Naive thymus-derived CD4-positive, alpha-beta T cell (primary cell): ENCODE data around the gene CCNYL1. TPM values are rescaled to one million over a fixed set of nuclear protein-coding genes. Genes with fewer than 3 reads are reported as not detected.

Source experiments
- ATAC-seq: fragments of 150-1000 bp; cut with Tn5 transposase; 2 replicates; pipeline ENCODE4 v1.10.0; 2021; ENCODE audit warnings: mild to moderate bottlenecking, moderate library complexity
- CTCF ChIA-PET: fragments of 350-600 bp; sonication (Branson Sonifier 250); formaldehyde crosslinking; loops from one replicate; lab custom pipeline; 2021; ENCODE audit warnings: antibody characterized with exemption; lab: Charles Lee
- POLR2A ChIA-PET: fragments of 350-600 bp; sonication (Branson Sonifier 250); formaldehyde crosslinking; loops from one replicate; lab custom pipeline; 2021; ENCODE audit warnings: antibody characterized with exemption, inconsistent platforms; lab: Charles Lee
- DNase-seq, 9 donors: peaks; one replicate each; pipeline versions ENCODE4 v3.0.0 to v3.0.0-alpha.2; 2020 to 2022; ENCODE audit warnings: mixed read lengths in 1 of 9
- H3K27ac ChIP-seq: one replicate; pipeline ENCODE4 v1.7.0; 2013; ENCODE audit warnings: mild to moderate bottlenecking, low read depth, low read length, moderate library complexity
- H3K27me3 ChIP-seq, 2 donors: one replicate each; pipeline ENCODE4 v1.7.0; 2013; ENCODE audit warnings: low read length in 2 of 2, mild to moderate bottlenecking in 2 of 2, moderate library complexity in 2 of 2; ENCODE audit not compliant: control insufficient read depth in 2 of 2, insufficient read depth in 2 of 2
- H3K36me3 ChIP-seq, 3 experiments: 1 replicate in 2 of 3; 2 replicates in 1 of 3; pipeline ENCODE4 v1.7.0; 2013; ENCODE audit warnings: low read length in 3 of 3, mild to moderate bottlenecking in 3 of 3, moderate library complexity in 1 of 3; ENCODE audit not compliant: insufficient read depth in 3 of 3, control insufficient read depth in 2 of 3
- H3K4me1 ChIP-seq, 2 donors: one replicate each; pipeline ENCODE4 v1.7.0; 2013; ENCODE audit warnings: low read length in 2 of 2, mild to moderate bottlenecking in 2 of 2, moderate library complexity in 1 of 2; ENCODE audit not compliant: control insufficient read depth in 2 of 2, insufficient read depth in 2 of 2
- H3K4me3 ChIP-seq: 2 replicates; pipeline ENCODE4 v1.7.0; 2013; ENCODE audit warnings: mild to moderate bottlenecking, low read length
- H3K9me3 ChIP-seq, 3 experiments: 1 replicate in 2 of 3; 2 replicates in 1 of 3; pipeline ENCODE4 v1.7.0; 2013; ENCODE audit warnings: low read length in 3 of 3; ENCODE audit not compliant: control insufficient read depth in 2 of 3
- H3K27ac Mint-ChIP-seq, 9 donors: one replicate each; pipeline ENCODE4 v1.8.0; 2020 to 2022; ENCODE audit warnings: mixed read lengths in 9 of 9, mild to moderate bottlenecking in 8 of 9, moderate library complexity in 5 of 9, inconsistent platforms in 2 of 9
- H3K27me3 Mint-ChIP-seq, 5 donors: one replicate each; pipeline ENCODE4 v1.8.0; 2021 to 2022; ENCODE audit warnings: mixed read lengths in 5 of 5, mild to moderate bottlenecking in 1 of 5
- H3K36me3 Mint-ChIP-seq, 5 donors: one replicate each; pipeline ENCODE4 v1.8.0; 2020 to 2022; ENCODE audit warnings: mixed read lengths in 5 of 5, mild to moderate bottlenecking in 3 of 5, inconsistent platforms in 1 of 5
- H3K4me1 Mint-ChIP-seq, 7 donors: one replicate each; pipeline ENCODE4 v1.8.0; 2020 to 2022; ENCODE audit warnings: mixed read lengths in 7 of 7, mild to moderate bottlenecking in 3 of 7, inconsistent platforms in 1 of 7
- H3K4me3 Mint-ChIP-seq, 10 donors: one replicate each; pipeline ENCODE4 v1.8.0; 2020 to 2022; ENCODE audit warnings: mild to moderate bottlenecking in 10 of 10, mixed read lengths in 10 of 10, moderate library complexity in 6 of 10, inconsistent platforms in 2 of 10
- H3K9me3 Mint-ChIP-seq, 11 donors: one replicate each; pipeline ENCODE4 v1.8.0; 2020 to 2022; ENCODE audit warnings: mixed read lengths in 11 of 11, mild to moderate bottlenecking in 4 of 11, inconsistent platforms in 1 of 11, moderate library complexity in 1 of 11
- intact Hi-C, 2 donors: fragments of 100-400 bp; cut with micrococcal nuclease; formaldehyde crosslinking; loops; one replicate each; pipeline ENCODE4 v1.15.1; 2023
- polyA plus RNA-seq, 2 donors: library from polyadenylated mRNA; unstranded; fragments of 300-500 nt; fragmentation: Illumina TruSeq; gene quantifications; one replicate each; pipeline ENCODE4 v1.2.3, GENCODE V29; 2021
- total RNA-seq, 6 experiments: library from RNA in 5 of 6; stranded (reverse) in 5 of 6; gene quantifications; 1 replicate in 5 of 6; 2 replicates in 1 of 6; pipeline ENCODE4 v1.2.3 and lab custom pipeline; 2021 to 2026

CCNYL1 gene
- total and polyA plus RNA-seq, 7 experiments from 2014 or later, result 1.7 to 16.7 (median 9.5) TPM

GRCh38 chr2:207706936-207707860 lies 4.2 kb upstream of the CCNYL1 start:
- Mint-ChIP-seq H3K27me3 (peaks cover 0 to 3% (median 0%) of the 10 kb centered on the region in 5 donors), H3K4me3 (no peak overlapping the region), H3K36me3 (no peaks in the 10 kb centered on the region), H3K27ac (no peak overlapping the region), H3K9me3 (no peaks in the 10 kb centered on the region), H3K4me1 (peaks cover 3 to 14% (median 7%) of the 10 kb centered on the region in 7 donors)
- Histone ChIP-seq H3K4me3 (no peak overlapping the region), H3K27me3 (no peaks in the 10 kb centered on the region), H3K4me1 (no peaks in the 10 kb centered on the region), H3K36me3 (peaks cover 0 to 4% (median 0%) of the 10 kb centered on the region in 3 experiments), H3K27ac (no peak overlapping the region), H3K9me3 (no peaks in the 10 kb centered on the region)
- DNase-seq (no peak), ATAC-seq (no peak)
- ChIA-PET POLR2A (interaction anchor here (0.6 to 1.3 kb wide), 2 partner anchors 11 to 177 kb away, joined by 5 to 11 read pairs; partner anchors contain the start of gene CREB1), CTCF (no interaction called here)
- intact Hi-C loops, result no loop called here

DNA sequence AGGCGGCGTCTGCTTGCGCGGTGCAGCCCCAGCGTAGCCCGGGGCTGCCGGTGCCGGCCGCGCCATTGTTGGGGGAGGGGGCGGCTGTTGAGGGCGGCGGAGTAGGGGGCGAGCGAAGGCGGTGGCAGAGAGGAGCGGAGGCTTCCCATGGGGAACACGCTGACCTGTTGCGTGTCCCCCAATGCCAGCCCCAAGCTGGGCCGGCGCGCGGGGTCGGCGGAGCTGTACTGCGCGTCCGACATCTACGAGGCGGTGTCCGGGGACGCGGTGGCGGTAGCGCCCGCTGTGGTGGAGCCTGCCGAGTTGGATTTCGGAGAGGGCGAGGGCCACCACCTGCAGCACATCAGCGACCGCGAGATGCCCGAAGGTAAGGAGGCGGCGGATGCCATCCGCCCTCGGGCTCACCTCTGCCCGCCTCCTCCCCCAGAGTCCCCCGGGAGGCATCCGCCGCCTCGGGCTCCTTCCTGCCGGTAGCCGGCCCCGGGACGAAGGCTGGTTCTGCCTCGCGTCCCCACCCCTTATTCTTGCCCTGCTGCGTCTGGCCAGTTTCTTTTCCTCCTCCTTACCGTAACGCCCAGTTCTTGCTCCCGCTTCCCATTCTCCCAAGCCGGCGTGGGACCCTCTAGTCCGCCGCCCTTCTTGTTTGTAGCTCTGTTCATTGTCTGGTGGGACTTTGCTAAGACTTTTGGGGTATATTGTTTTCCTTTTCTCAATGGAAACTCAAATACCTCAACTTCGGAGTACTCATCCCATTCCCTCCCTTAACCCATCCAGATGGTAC lies 500 bp downstream of the CCNYL1 start:
- Mint-ChIP-seq H3K27ac (peak overlapping the region; percentile 71 to 96 (median 88)), H3K36me3 (peaks cover 0 to 5% (median 4%) of the 10 kb centered on the region in 5 donors), H3K4me1 (peaks cover 15 to 37% (median 27%) of the 10 kb centered on the region in 7 donors), H3K9me3 (no peaks in the 10 kb centered on the region), H3K4me3 (peak overlapping the region; percentile 90 to 99 (median 97)), H3K27me3 (peaks cover 0 to 3% (median 0%) of the 10 kb centered on the region in 5 donors)
- Histone ChIP-seq H3K36me3 (peaks cover 0 to 4% (median 0%) of the 10 kb centered on the region in 3 experiments), H3K4me3 (peak overlapping the region; percentile 82), H3K4me1 (peaks cover 4 to 11% of the 10 kb centered on the region in 2 donors), H3K27me3 (no peaks in the 10 kb centered on the region), H3K9me3 (no peaks in the 10 kb centered on the region), H3K27ac (peak overlapping the region; percentile 83)
- ATAC-seq, result peak; percentile 8
- ChIA-PET POLR2A (interaction anchor here (0.7 to 3.3 kb wide), 11 partner anchors 9 to 1552 kb away, joined by 3 to 34 read pairs (median 4); partner anchors contain the start of genes CREB1, EEF1B2, FZD5 and KLF7), CTCF (interaction anchor here (1.1 to 1.6 kb wide), 2 partner anchors 14 to 86 kb away, joined by 5 to 6 read pairs; partner anchors contain the start of gene METTL21A)
- intact Hi-C loops, result loop anchor here (1.0 to 10.0 kb wide), 15 partner anchors 15 to 1553 kb away; partner anchors contain the start of genes FASTKD2 (in 2 of the 2), IDH1 (in 2 of the 2), MDH1B (in 2 of the 2) and METTL21A (in 2 of the 2)
- peak in 7 of 9 donors; percentile 30 to 61 (median 51) for DNase-seq

- Mint-ChIP-seq H3K27ac (no peak overlapping the region), H3K9me3 (peaks cover 0 to 2% (median 0%) of the 10 kb centered on the region in 11 donors), H3K4me3 (no peak overlapping the region), H3K27me3 (no peaks in the 10 kb centered on the region), H3K4me1 (peaks cover 13 to 50% (median 37%) of the 10 kb centered on the region in 7 donors), H3K36me3 (peaks cover 0 to 10% (median 5%) of the 10 kb centered on the region in 5 donors)
- Histone ChIP-seq H3K27ac (no peak overlapping the region), H3K4me1 (peaks cover 4 to 11% of the 10 kb centered on the region in 2 donors), H3K9me3 (no peaks in the 10 kb centered on the region), H3K4me3 (no peak overlapping the region), H3K27me3 (no peaks in the 10 kb centered on the region), H3K36me3 (peaks cover 0 to 4% (median 0%) of the 10 kb centered on the region in 3 experiments)
- CTCF ChIA-PET, result no interaction called here
- POLR2A ChIA-PET, result interaction anchor here (1.0 to 1.3 kb wide), 2 partner anchors 10 to 185 kb away, joined by 3 to 6 read pairs; no protein-coding TSS in a partner anchor
- ATAC-seq (no peak), DNase-seq (no peak)
- intact Hi-C loops, result loop anchor here in 1 of 2 donors (10.0 kb wide), 1 partner anchor 671 kb away; no protein-coding TSS in a partner anchor
Observed at GRCh38 chr2:207716056-207716455, 4.6 kb downstream of the CCNYL1 start.

GRCh38 chr2:207718521-207718920 lies 7.1 kb downstream of the CCNYL1 start:
- Histone ChIP-seq H3K36me3 (no peaks in the 10 kb centered on the region), H3K9me3 (no peaks in the 10 kb centered on the region), H3K27ac (no peak overlapping the region), H3K4me3 (no peak overlapping the region), H3K4me1 (no peaks in the 10 kb centered on the region), H3K27me3 (no peaks in the 10 kb centered on the region)
- ATAC-seq (no peak), DNase-seq (no peak)
- peaks cover 0 to 2% (median 0%) of the 10 kb centered on the region in 11 donors for H3K9me3 Mint-ChIP-seq
- peak overlapping the region in 1 of 9 donors; percentile 51 for H3K27ac Mint-ChIP-seq
- H3K27me3 Mint-ChIP-seq, result no peaks in the 10 kb centered on the region
- H3K36me3 Mint-ChIP-seq, result peaks cover 0 to 10% (median 5%) of the 10 kb centered on the region in 5 donors
- H3K4me1 Mint-ChIP-seq, result peaks cover 7 to 50% (median 35%) of the 10 kb centered on the region in 7 donors
- intact Hi-C loops, result loop anchor here in 1 of 2 donors (10.0 kb wide), 1 partner anchor 674 kb away; no protein-coding TSS in a partner anchor
- CTCF ChIA-PET, result no interaction called here
- POLR2A ChIA-PET, result interaction anchor here (0.6 kb wide), 1 partner anchor 11 kb away, joined by 11 read pairs; no protein-coding TSS in a partner anchor
- no peak overlapping the region for H3K4me3 Mint-ChIP-seq

GRCh38 chr2:207719008-207719407 lies 7.6 kb downstream of the CCNYL1 start:
- no peak for DNase-seq

More at GRCh38 chr2:207719008-207719407, 7.6 kb downstream of the CCNYL1 start:
- no peak overlapping the region for H3K27ac ChIP-seq
- no peaks in the 10 kb centered on the region for H3K27me3 Mint-ChIP-seq
- peaks cover 4 to 48% (median 31%) of the 10 kb centered on the region in 7 donors for H3K4me1 Mint-ChIP-seq
- H3K9me3 Mint-ChIP-seq, result peaks cover 0 to 2% (median 0%) of the 10 kb centered on the region in 11 donors
- H3K36me3 ChIP-seq, result no peaks in the 10 kb centered on the region
- no peaks in the 10 kb centered on the region for H3K27me3 ChIP-seq
- H3K4me3 Mint-ChIP-seq, result no peak overlapping the region
- H3K36me3 Mint-ChIP-seq, result peaks cover 0 to 10% (median 5%) of the 10 kb centered on the region in 5 donors
- ChIA-PET POLR2A (interaction anchor here (0.6 kb wide), 1 partner anchor 11 kb away, joined by 11 read pairs; no protein-coding TSS in a partner anchor), CTCF (no interaction called here)
- no peak for ATAC-seq
- no peak overlapping the region for H3K4me3 ChIP-seq
- intact Hi-C loops, result loop anchor here in 1 of 2 donors (10.0 kb wide), 1 partner anchor 674 kb away; no protein-coding TSS in a partner anchor
- no peaks in the 10 kb centered on the region for H3K9me3 ChIP-seq
- peak overlapping the region in 1 of 9 donors; percentile 51 for H3K27ac Mint-ChIP-seq
- no peaks in the 10 kb centered on the region for H3K4me1 ChIP-seq
